Urothelium cell line (cell line): ENCODE measurements around the gene TMEM179B.

Source experiments
- DNase-seq: peaks from one replicate; pipeline ENCODE4 v3.0.0; 2011; ENCODE audit warnings: low spot score, mixed read lengths
- FAIRE-seq: peaks from 2 replicates; lab custom pipeline; 2011; peaks lifted over from hg19 to GRCh38; lab: Jason Lieb, UNC

Gene TMEM179B

DNA sequence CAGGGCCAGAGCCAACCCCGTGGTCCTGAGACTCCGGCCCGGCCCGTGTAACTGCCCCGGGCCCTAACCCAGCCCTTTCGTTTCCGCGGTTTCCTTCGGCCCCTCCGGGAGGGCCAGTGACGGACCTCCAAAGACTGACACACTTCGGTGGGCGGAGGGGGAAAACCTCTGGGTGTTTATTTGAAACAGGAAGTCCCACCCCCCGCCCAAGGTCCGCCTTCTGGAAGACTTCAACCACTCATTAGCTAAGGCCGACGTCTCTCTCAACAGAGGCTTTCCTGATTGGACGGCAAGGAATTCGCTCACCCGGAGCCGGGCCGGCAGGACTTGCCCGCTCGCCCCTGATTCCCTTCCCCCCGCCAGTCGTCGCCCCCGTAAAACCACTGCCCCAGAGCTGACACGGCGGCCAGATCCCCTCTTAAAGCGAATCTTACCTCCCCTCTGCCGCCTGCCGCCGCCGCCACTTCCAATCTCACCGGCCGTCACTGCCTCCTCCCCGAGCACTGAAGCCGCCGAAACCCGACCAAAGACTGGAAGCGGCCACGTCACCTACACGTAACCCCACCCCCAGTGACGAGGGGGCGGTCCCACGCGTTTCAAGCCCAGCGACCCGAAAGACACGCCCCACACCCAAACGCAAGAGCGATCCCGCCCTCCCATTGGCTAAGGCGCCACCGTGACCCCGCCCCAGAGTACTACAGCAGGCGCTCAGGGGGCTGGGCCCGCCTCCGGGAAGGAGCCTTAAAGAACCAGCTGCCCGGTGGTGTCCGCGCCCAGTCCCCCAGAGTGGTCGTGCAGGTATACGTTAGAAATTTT is 44.5 kb downstream of the TMEM179B start, which contains the start of gene STX5:
Gene STX5, minus strand, starts transcription at position 532 of the 816 bp plus-strand sequence. CDS start 808 bp downstream, outside the sequence.
- no peak for FAIRE-seq

DNA sequence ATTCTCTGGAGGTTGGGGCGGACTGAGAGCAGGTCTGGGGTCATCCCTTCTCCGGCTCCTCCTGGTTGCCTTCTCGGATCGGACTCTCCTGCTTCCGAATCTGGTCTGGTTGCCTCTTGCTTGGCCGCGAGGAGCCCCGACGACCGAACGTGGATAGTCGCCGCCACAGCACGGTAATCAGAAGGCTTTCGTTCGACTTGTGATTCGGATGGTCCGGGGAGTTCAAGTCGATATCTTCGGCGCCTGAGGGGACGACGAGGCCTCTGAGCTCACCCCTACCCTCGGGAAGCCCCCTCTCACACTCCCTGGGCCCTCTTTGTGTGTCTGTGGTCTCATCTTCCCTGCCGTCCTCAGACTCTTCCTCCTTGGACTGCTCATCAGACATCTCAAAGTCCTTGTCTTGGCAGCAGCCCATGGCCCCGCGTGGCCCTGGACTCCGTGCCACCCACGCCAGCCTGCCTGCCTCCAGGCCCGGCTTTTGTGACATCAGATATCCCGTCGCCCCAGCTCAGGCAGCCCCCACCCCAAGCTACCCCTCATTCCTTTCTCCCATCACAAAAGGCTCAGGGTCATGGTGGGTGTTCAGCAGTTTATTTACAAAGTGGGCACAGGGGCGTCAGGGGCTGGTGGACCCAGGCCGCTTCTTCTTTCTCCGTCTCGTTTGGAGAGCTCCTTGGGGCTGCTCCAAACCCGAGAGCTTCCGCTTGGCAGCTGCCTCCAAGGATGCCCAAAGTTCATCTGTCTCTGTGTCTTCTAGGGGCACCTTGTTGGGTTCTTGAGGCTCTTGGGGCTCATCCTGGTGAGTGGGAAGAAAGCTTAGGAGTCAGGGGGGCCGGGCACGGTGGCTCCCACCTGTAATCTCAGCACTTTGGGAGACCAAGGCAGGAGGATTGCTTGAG is 45.4 kb downstream of the TMEM179B start, which contains the start of gene TEX54:
Gene TEX54, minus strand, starts transcription at position 506 of the 899 bp plus-strand sequence.
- DNase-seq (no peak), FAIRE-seq (no peak)

More for the DNA sequence above, 44.5 kb downstream of the TMEM179B start, which contains the start of gene STX5:
- DNase-seq = peak; percentile 98

DNA sequence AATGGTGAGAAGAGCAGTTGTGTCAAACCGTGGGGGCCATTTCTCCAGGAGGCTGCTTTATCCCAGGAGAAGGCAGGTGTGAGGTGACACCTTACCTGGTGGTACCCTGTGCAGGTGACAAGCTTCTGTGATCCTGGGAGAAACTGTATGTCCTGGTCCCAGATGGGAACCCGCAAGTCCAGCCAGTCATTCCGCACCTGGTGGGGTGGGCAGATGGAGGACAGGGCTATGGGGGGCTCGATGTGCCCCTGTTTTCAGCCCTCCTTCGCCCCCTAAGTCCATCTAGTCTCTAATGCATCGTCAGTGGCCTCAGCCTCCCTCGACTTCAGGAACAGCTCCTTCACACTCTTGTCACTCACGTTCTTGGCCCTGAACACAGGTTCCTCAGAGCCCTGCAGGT is 48.1 kb downstream of the TMEM179B start:
- DNase-seq (no peak), FAIRE-seq (no peak)

DNA sequence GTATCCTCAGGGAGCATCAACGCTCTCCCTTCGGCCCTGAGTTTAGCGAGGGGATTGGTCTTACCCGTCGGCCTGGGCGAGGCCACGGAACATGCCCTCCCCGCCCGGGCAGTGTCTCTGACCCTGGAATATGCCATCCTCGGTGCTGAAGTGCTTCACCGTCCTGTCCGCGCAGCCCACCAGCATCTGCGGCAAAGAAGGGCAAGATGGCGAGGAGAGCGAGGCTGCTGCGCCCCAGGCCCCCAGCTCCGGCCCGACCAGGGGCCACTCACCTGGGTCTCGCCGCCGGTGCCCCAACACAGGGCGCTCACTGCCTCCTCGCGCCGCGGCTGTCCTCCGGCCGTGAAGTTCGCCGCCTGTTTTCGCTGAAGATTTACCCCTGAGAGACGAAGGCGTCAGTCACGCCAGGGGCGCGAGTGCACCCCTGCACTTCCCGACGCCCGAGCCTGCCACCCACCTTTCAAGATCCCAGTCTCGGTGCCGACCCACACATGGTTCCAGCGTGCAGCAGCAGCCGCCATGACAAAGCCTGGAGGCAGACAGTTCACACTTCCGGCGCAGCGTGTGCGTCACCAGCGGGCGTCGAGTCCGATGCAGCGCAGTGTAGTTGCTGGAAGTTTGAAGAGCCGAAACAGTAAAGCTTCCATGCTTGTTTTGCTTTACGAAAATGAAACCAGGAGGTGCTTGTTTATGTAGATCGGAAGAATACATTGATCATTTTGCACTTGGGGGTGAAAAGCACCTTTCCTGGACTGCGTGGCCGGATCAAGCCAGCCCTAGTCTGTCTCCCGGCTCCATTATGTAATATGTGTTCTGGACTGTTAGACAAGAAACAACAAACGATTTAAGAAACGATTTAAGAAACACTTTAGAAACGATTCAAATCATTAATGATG is 52.1 kb downstream of the TMEM179B start, which contains the start of gene WDR74:
Gene WDR74, minus strand, starts transcription at position 541 of the 896 bp plus-strand sequence. Its CDS starts 20 bp downstream, at position 521.
- peak; percentile 88 for DNase-seq
- no peak for FAIRE-seq
